Measurements from ENCODE around the gene MARCHF3. TPM values are rescaled to one million over a fixed set of nuclear protein-coding genes. Genes with fewer than 3 reads are reported as not detected.

MARCHF3 gene
- total RNA-seq, 2 experiments from 2014 or later = 5.4 to 7.0 TPM

DNA sequence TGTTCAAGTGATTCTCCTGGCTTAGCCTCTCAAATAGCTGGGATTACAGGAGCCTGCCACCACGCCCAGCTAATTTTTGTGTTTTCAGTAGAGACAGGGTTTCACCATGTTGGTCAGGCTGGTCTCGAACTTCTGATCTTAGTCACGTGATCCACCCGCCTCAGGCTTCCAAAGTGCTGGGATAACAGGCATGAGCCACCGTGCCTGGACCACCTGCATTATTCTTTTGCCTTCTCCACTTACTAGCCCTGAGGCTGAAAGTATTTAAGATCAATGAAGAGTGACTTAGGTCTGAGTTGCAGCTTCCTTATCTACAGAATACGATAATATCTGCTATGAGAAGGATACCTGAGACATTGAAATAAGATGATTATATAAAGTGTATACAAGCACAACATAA, 129.6 kb downstream of the MARCHF3 start:
- intact Hi-C loops (cut with micrococcal nuclease; ENCODE audit: unreplicated experiment) = no loop called here
- H2AFZ ChIP-seq (ENCODE audit: low read length) = no peak overlapping the region
- H3K4me1 ChIP-seq (ENCODE audit: insufficient read depth, low read length, poor library complexity, severe bottlenecking) = no peaks in the 10 kb centered on the region
- no peak overlapping the region for H3K4me2 ChIP-seq (ENCODE audit: low read length)
- no peaks in the 10 kb centered on the region for H4K20me1 ChIP-seq (ENCODE audit: insufficient read depth, low read length)
- H3K9me2 ChIP-seq (ENCODE audit: insufficient read depth, low read length) = no peaks in the 10 kb centered on the region
- no peaks in the 10 kb centered on the region; the same call in 1 of the 2 replicates for H3K36me3 ChIP-seq (ENCODE audit: insufficient read depth, low read length)
- TF ChIP-seq, protein P1, sequence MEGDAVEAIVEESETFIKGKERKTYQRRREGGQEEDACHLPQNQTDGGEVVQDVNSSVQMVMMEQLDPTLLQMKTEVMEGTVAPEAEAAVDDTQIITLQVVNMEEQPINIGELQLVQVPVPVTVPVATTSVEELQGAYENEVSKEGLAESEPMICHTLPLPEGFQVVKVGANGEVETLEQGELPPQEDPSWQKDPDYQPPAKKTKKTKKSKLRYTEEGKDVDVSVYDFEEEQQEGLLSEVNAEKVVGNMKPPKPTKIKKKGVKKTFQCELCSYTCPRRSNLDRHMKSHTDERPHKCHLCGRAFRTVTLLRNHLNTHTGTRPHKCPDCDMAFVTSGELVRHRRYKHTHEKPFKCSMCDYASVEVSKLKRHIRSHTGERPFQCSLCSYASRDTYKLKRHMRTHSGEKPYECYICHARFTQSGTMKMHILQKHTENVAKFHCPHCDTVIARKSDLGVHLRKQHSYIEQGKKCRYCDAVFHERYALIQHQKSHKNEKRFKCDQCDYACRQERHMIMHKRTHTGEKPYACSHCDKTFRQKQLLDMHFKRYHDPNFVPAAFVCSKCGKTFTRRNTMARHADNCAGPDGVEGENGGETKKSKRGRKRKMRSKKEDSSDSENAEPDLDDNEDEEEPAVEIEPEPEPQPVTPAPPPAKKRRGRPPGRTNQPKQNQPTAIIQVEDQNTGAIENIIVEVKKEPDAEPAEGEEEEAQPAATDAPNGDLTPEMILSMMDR (conservative IDR thresholded peaks at IDR 0.05; ENCODE audit: low read length) = no peak
- TF ChIP-seq EZH2phosphoT487 (IDR thresholded peaks at IDR 0.05; ENCODE audit: borderline replicate concordance, low read depth, low read length) = no peak
- H3K9me3 ChIP-seq (ENCODE audit: low read length) = no peaks in the 10 kb centered on the region
- DNase-seq (ENCODE audit: low spot score) = no peak
- H3K4me3 ChIP-seq (ENCODE audit: low read depth, low read length, poor library complexity, severe bottlenecking) = no peak overlapping the region
- BruUV-seq (replicated peaks) = no TSS peak
- ChIA-PET CTCF (ENCODE audit: unreplicated experiment) (no interaction called here), POLR2A (interaction anchor here (1.2 kb wide), 1 partner anchor 9 kb away, joined by 3 read pairs; no protein-coding TSS in a partner anchor)
- no peak overlapping the region for H3K27ac ChIP-seq (ENCODE audit: low read depth, low read length, poor library complexity, severe bottlenecking)
- H3K79me2 ChIP-seq (ENCODE audit: insufficient read depth, low read depth, low read length) = no peaks in the 10 kb centered on the region

DNA sequence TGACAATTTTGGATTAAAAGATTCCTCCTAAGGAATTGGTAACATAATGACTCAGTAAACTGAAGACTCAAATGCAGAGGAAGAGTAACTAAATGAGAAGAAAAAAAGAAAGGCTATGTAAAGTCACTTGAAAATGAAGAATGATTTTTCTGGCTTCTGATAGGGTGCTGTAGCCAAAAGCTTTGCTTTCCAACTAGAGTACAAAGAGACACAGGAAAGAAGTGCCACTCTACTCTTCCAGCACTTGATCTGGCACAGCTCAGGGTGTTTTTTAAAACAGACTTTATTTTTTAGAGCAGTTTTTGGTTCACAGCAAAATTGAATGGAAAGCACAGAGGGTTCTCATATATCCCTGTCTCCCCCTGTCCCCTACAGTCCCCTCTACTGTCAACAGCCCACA, 130.9 kb downstream of the MARCHF3 start:
- BruUV-seq (replicated peaks) = no TSS peak
- intact Hi-C loops (cut with micrococcal nuclease; ENCODE audit: unreplicated experiment) = no loop called here
- CTCF ChIA-PET (ENCODE audit: unreplicated experiment) = no interaction called here
- Histone ChIP-seq H3K9me3 (ENCODE audit: low read length) (no peaks in the 10 kb centered on the region), H3K9me2 (ENCODE audit: insufficient read depth, low read length) (no peaks in the 10 kb centered on the region), H2AFZ (ENCODE audit: low read length) (no peak overlapping the region), H4K20me1 (ENCODE audit: insufficient read depth, low read length) (no peaks in the 10 kb centered on the region), H3K79me2 (ENCODE audit: insufficient read depth, low read depth, low read length) (no peaks in the 10 kb centered on the region), H3K4me2 (ENCODE audit: low read length) (no peak overlapping the region), H3K27ac (ENCODE audit: low read depth, low read length, poor library complexity, severe bottlenecking) (no peak overlapping the region), H3K4me1 (ENCODE audit: insufficient read depth, low read length, poor library complexity, severe bottlenecking) (no peaks in the 10 kb centered on the region), H3K36me3 (ENCODE audit: insufficient read depth, low read length) (no peaks in the 10 kb centered on the region; the same call in 1 of the 2 replicates), H3K4me3 (ENCODE audit: low read depth, low read length, poor library complexity, severe bottlenecking) (no peak overlapping the region)
- no peak for TF ChIP-seq EZH2phosphoT487 (IDR thresholded peaks at IDR 0.05; ENCODE audit: borderline replicate concordance, low read depth, low read length)
- TF ChIP-seq, protein P1 (conservative IDR thresholded peaks at IDR 0.05; ENCODE audit: low read length) = no peak
- POLR2A ChIA-PET = interaction anchor here (0.6 to 1.1 kb wide), 4 partner anchors 21 to 383 kb away, joined by 3 to 5 read pairs (median 4); no protein-coding TSS in a partner anchor
- DNase-seq (ENCODE audit: low spot score) = no peak

DNA sequence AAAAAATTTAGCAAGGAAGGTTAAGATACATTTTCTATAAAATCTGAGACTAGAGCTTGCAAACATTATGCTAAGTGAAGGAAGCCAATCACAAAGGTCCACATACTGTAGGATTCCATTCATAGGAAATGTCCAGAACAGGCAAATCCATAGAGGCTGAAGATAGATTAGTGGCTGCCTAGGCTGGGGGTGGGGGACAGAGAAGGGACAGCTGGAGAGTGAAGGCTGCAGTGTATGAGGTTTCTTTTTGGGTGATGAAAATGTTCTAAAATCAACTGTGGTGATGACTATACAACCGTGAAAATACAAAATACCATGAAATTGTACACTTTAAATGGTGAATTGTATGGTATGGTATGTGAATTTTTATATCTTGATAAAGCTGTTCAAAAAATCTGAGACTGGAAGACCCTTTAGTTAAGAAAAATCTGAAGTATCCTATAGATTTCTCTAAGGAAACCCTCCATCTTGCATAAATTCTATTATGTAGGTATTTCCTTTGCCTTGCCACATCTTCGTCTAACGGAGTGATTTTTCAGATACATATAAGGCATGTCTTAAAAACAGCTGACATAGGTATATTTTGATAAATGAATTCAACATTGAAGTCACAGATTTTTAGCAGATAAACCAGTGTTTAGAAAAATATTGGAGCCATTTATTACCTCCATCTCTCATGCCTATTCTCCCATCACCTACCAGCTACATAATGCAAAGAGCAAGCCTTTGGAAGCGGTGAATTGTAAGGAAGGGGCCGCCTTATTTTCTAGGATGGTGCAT, 132.3 kb downstream of the MARCHF3 start:
- POLR2A ChIA-PET = interaction anchor here (1.1 kb wide), 2 partner anchors 19 to 212 kb away, joined by 3 to 4 read pairs; no protein-coding TSS in a partner anchor

More for the DNA sequence above, 132.3 kb downstream of the MARCHF3 start:
- TF ChIP-seq EZH2phosphoT487 (IDR thresholded peaks at IDR 0.05; ENCODE audit: borderline replicate concordance, low read depth, low read length) = no peak
- TF ChIP-seq, protein P1 (conservative IDR thresholded peaks at IDR 0.05; ENCODE audit: low read length) = no peak
- Histone ChIP-seq H3K27ac (ENCODE audit: low read depth, low read length, poor library complexity, severe bottlenecking) (no peak overlapping the region), H3K79me2 (ENCODE audit: insufficient read depth, low read depth, low read length) (no peaks in the 10 kb centered on the region), H3K9me2 (ENCODE audit: insufficient read depth, low read length) (no peaks in the 10 kb centered on the region), H4K20me1 (ENCODE audit: insufficient read depth, low read length) (no peaks in the 10 kb centered on the region), H2AFZ (ENCODE audit: low read length) (no peak overlapping the region), H3K4me2 (ENCODE audit: low read length) (no peak overlapping the region), H3K9me3 (ENCODE audit: low read length) (no peaks in the 10 kb centered on the region), H3K36me3 (ENCODE audit: insufficient read depth, low read length) (no peaks in the 10 kb centered on the region; the same call in 1 of the 2 replicates), H3K4me1 (ENCODE audit: insufficient read depth, low read length, poor library complexity, severe bottlenecking) (no peaks in the 10 kb centered on the region), H3K4me3 (ENCODE audit: low read depth, low read length, poor library complexity, severe bottlenecking) (no peak overlapping the region)
- intact Hi-C loops (cut with micrococcal nuclease; ENCODE audit: unreplicated experiment) = no loop called here
- BruUV-seq (replicated peaks) = no TSS peak
- DNase-seq (ENCODE audit: low spot score) = no peak
- CTCF ChIA-PET (ENCODE audit: unreplicated experiment) = no interaction called here
